Psoas muscle (tissue), 8 donors: ENCODE measurements around the gene MED29. TPM values are rescaled to one million over a fixed set of nuclear protein-coding genes. Genes with fewer than 3 reads are reported as not detected.

ENCODE experiments used
- ATAC-seq, 4 donors: fragments of 200-7000 bp; cut with Tn5 transposase; one replicate each; pipeline ENCODE4 v1.9.1; 2020; ENCODE audit warnings: moderate library complexity in 3 of 4, mild to moderate bottlenecking in 2 of 4
- DNase-seq, 2 donors: peaks; one replicate each; pipeline ENCODE4 v3.0.0-alpha.2; 2020
- H3K27ac ChIP-seq: fragments of 200-600 bp; one replicate; pipeline ENCODE4 v1.8.0; 2022
- H3K27me3 ChIP-seq, 3 donors: fragments of 200-600 bp in 1 of 3; one replicate each; pipeline versions ENCODE4 v1.6.1 to v1.8.0; 2013 to 2022; ENCODE audit warnings: low read length in 2 of 3, mild to moderate bottlenecking in 2 of 3, moderate library complexity in 1 of 3; ENCODE audit not compliant: insufficient read depth in 3 of 3
- H3K36me3 ChIP-seq, 2 donors: fragments of 200-600 bp in 1 of 2; one replicate each; pipeline versions ENCODE4 v1.6.1 to v1.8.0; 2013 to 2022; ENCODE audit warnings: low read depth in 1 of 2, mild to moderate bottlenecking in 1 of 2, moderate library complexity in 1 of 2; ENCODE audit not compliant: insufficient read depth in 1 of 2
- H3K4me1 ChIP-seq: fragments of 200-600 bp; one replicate; pipeline ENCODE4 v1.8.0; 2022
- H3K4me3 ChIP-seq: fragments of 200-600 bp; one replicate; pipeline ENCODE4 v1.8.0; 2022; ENCODE audit warnings: mild to moderate bottlenecking
- H3K9me3 ChIP-seq: fragments of 200-600 bp; one replicate; pipeline ENCODE4 v1.8.0; 2022
- CTCF ChIP-seq: fragments of 200-600 bp; IDR thresholded peaks from one replicate; pipeline ENCODE4 v1.8.0; 2022; ENCODE audit warnings: antibody characterized with exemption
- WGBS, 3 donors: extraction: QIAGEN DNeasy Blood & Tissue Kit; methylation state at CpG; one replicate each; pipeline versions ENCODE4 v1.1.6 to v1.1.7; 2013; 5-methylcytosine and 5-hydroxymethylcytosine counted together
- intact Hi-C, 2 donors: fragments of 100-400 bp; cut with DNase I; formaldehyde crosslinking; loops; one replicate each; pipeline versions ENCODE4 v1.11.0 to v1.14.2; 2022
- polyA plus RNA-seq, 3 donors: library from polyadenylated mRNA; stranded (reverse); fragments of 200-250 nt; gene quantifications; one replicate each; pipeline ENCODE4 v1.2.3, GENCODE V29; 2013
- total RNA-seq, 4 donors: library from RNA; stranded (reverse); fragmentation: NEBNext Ultra II Directional in 2 of 4; extraction: Animal tissue kit (Norgen Biotek cat#: 25700) in 2 of 4; gene quantifications; one replicate each; pipeline versions ENCODE4 v1.2.1 to v1.2.4, GENCODE V29; 2021 to 2023
- donor health status: healthy with polysubstance abuse.
- donor health status: DM: no; HTN: no; CAD: no; lungs with moderate emphysema.
- donor health status: Bipolar disorder and iron deficiency.
- donor health status: healthy.
- donor health status: DM: yes; HTN: yes; CAD: no.
- donor health status: DM: no; HTN: no; CAD: no.
- donor health status: DM: no; HTN: no; CAD: no.
- donor health status: DM: yes; HTN: yes; CAD: no.

Gene MED29
- total and polyA plus RNA-seq, 7 donors, result 25.0 to 51.7 (median 29.8) TPM

DNA sequence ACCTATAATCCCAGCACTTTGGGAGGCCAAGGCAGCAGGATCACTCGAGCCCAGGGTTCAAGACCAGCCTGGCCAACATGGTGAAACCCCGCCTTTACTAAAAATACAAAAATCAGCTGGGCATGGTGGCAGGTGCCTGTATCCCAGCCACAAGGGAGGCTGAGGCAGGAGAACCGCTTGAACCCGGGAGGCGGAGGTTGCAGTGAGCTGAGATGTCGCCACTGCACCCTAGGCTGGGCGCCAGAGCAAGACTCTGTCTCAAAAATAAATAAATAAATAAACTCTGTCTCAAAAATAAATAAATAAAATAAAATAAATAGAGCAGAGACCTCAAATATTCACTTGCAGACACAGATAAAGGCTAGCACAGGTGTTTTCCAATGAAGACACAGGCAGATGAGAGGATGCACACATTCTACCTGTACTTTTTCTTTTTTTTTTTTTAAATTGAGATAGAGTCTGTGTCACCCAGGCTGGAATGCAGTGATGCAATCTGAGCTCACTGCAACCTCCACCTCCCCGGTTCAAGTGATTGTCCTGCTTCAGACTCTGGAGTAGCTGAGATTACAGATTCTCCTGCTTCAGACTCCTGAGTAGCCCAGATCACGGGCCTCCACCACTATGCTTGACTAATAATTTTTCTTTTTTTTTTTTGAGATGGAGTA lies 47.2 kb downstream of the MED29 start:
- TF ChIP-seq CTCF, result no peak
- H3K27me3 ChIP-seq, result no peaks in the 10 kb centered on the region
- peaks cover 18% of the 10 kb centered on the region for H3K4me1 ChIP-seq
- 81 to 87% (median 84%) methylated on average over 9 of the region's 9 CpGs for WGBS, 3 donors
- intact Hi-C loops, result loop anchor here in 1 of 2 donors (10.0 kb wide), 1 partner anchor 94 kb away; the partner anchor contains the start of gene SAMD4B
- H3K9me3 ChIP-seq, result no peaks in the 10 kb centered on the region
- H3K4me3 ChIP-seq, result no peak overlapping the region
- ATAC-seq (no peak), DNase-seq (no peak)
- no peak overlapping the region for H3K27ac ChIP-seq
- H3K36me3 ChIP-seq, result peaks cover 7 to 18% of the 10 kb centered on the region in 2 donors

GRCh38 chr19:39444598-39445195 lies 53.5 kb downstream of the MED29 start:
- TF ChIP-seq CTCF, result no peak
- Histone ChIP-seq H3K4me3 (peak overlapping the region; percentile 90), H3K27me3 (no peaks in the 10 kb centered on the region), H3K27ac (peak overlapping the region; percentile 95), H3K4me1 (peaks cover 32% of the 10 kb centered on the region), H3K36me3 (peaks cover 0 to 22% of the 10 kb centered on the region in 2 donors), H3K9me3 (no peaks in the 10 kb centered on the region)
- WGBS, 3 donors, result 2 to 3% (median 3%) methylated on average over 17 of the region's 17 CpGs
- ATAC-seq, result peak in 3 of 4 donors; percentile 5 to 28 (median 20)
- DNase-seq, result no peak
- intact Hi-C loops, result loop anchor here (10.0 kb wide), 1 partner anchor 90 kb away; the partner anchor contains the start of gene EID2B (in 2 of the 2)

DNA sequence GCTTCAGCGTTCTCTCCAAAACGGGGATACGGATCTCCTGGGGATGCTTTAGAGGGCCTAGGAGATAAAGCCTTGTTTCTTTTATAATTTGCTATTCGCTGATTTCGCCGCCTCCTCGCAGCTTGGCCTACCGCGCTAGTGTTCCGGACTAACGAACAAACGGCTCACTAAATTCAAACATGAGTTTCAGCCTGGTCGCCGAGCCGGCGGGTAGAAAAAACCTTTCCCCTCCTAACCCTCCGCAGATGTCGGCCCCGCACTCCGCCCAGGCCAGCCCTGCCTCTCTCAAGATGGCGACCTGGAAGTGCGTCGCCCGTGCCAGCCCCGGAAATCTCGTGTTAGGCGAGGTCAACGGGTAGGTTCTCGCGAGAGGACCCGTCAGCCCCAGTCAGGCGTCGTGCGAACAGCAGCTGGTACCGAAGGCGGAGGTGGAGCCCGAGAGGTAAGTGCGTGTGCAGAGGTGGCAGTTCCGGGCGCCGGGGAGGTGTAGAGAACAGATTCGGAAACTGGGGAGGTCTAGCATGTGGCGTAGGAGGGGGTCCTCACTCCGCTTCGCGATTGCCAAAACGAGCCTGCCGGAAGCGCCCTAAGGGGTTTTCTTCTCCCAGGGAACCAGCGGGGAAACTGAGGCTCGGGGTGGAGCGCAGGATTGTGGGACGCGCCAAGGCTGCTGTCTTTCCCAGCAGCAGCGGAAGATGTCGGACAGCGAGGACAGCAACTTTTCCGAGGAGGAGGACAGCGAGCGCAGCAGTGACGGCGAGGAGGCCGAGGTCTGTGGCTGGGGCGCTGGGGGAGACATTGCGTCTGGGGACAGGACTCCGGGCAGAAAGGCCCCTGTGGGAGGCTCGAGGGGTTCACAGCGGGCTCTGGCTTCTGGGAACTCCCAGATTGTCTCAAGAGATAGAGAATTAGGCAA lies 54.3 kb downstream of the MED29 start, which contains the start of gene SUPT5H:
TSS of gene SUPT5H (plus strand) at position 387 of the 916 bp plus-strand sequence. CDS start at position 696, 309 bp downstream.
- WGBS, 3 donors, result 0 to 1% (median 0%) methylated on average over 59 to 68 of the region's 68 CpGs
- intact Hi-C loops, result loop anchor here (10.0 kb wide), 1 partner anchor 89 kb away; the partner anchor contains the start of gene EID2B (in 2 of the 2)
- H3K27me3 ChIP-seq, result no peaks in the 10 kb centered on the region
- peak; percentile 98 to 100 (median 99) for ATAC-seq
- no peak for TF ChIP-seq CTCF
- H3K9me3 ChIP-seq, result no peaks in the 10 kb centered on the region
- peak; percentile 97 to 98 for DNase-seq
- H3K4me1 ChIP-seq, result peaks cover 32% of the 10 kb centered on the region
- H3K4me3 ChIP-seq, result peak within 1 kb of the TSS; percentile 90
- H3K36me3 ChIP-seq, result peaks cover 0 to 24% of the 10 kb centered on the region in 2 donors
- peak within 1 kb of the TSS; percentile 95 for H3K27ac ChIP-seq

- intact Hi-C loops, result loop anchor here (10.0 kb wide), 1 partner anchor 88 kb away; the partner anchor contains the start of gene EID2B (in 2 of the 2)
Observed at GRCh38 chr19:39446365-39447084, 55.3 kb downstream of the MED29 start.

More at GRCh38 chr19:39446365-39447084, 55.3 kb downstream of the MED29 start:
- ATAC-seq (no peak), DNase-seq (peak in 1 of 2 donors; percentile 10)
- H3K4me3 ChIP-seq, result peak overlapping the region; percentile 90
- H3K36me3 ChIP-seq, result peaks cover 0 to 24% of the 10 kb centered on the region in 2 donors
- peak overlapping the region; percentile 95 for H3K27ac ChIP-seq
- peaks cover 32% of the 10 kb centered on the region for H3K4me1 ChIP-seq
- 70 to 74% (median 72%) methylated on average over 16 of the region's 16 CpGs for WGBS, 3 donors
- H3K27me3 ChIP-seq, result no peaks in the 10 kb centered on the region
- H3K9me3 ChIP-seq, result no peaks in the 10 kb centered on the region
- TF ChIP-seq CTCF, result no peak
